Smooth muscle cell (in vitro differentiated cells): ENCODE data around the gene MYO1D. TPM values are rescaled to one million over a fixed set of nuclear protein-coding genes. Genes with fewer than 3 reads are reported as not detected.

ENCODE experiments used
- DNase-seq: peaks from one replicate; lab custom pipeline; 2025; ENCODE audit not compliant: unreplicated experiment; lab: John Stamatoyannopoulos, UW
- H2AFZ ChIP-seq: fragments of 200-600 bp; sonication (generic); 2 replicates; pipeline ENCODE4 v1.6.0; 2016; ENCODE audit warnings: antibody characterized with exemption, low read depth, mild to moderate bottlenecking
- H3F3A ChIP-seq: fragments of 200-600 bp; sonication (generic); 2 replicates; pipeline ENCODE4 v1.6.0; 2017; ENCODE audit warnings: antibody characterized with exemption, low read depth
- H3K27ac ChIP-seq: fragments of 200-600 bp; sonication (generic); 2 replicates; pipeline ENCODE4 v1.5.1; 2016; ENCODE audit warnings: low read depth, mild to moderate bottlenecking
- H3K27me3 ChIP-seq: fragments of 200-600 bp; sonication (generic); 2 replicates; pipeline ENCODE4 v1.6.1; 2016; ENCODE audit warnings: low read depth, mild to moderate bottlenecking
- H3K36me3 ChIP-seq: fragments of 200-600 bp; sonication (generic); 2 replicates; pipeline ENCODE4 v1.5.1; 2016; ENCODE audit warnings: low read depth
- H3K4me1 ChIP-seq: fragments of 200-600 bp; sonication (generic); 2 replicates; pipeline ENCODE4 v1.5.1; 2016; ENCODE audit warnings: low read depth
- H3K4me2 ChIP-seq: fragments of 200-600 bp; sonication (generic); 2 replicates; pipeline ENCODE4 v1.6.0; 2016; ENCODE audit warnings: mild to moderate bottlenecking
- H3K4me3 ChIP-seq: fragments of 200-600 bp; sonication (generic); 2 replicates; pipeline ENCODE4 v1.5.1; 2016; ENCODE audit warnings: mild to moderate bottlenecking
- H3K79me2 ChIP-seq: fragments of 200-600 bp; sonication (generic); 2 replicates; pipeline ENCODE4 v1.6.0; 2016; ENCODE audit warnings: low read depth, mild to moderate bottlenecking
- H3K9ac ChIP-seq: fragments of 200-600 bp; sonication (generic); 2 replicates; pipeline ENCODE4 v1.6.0; 2016; ENCODE audit warnings: low read depth
- H3K9me3 ChIP-seq: fragments of 200-600 bp; sonication (generic); replicated peaks from 2 replicates; pipeline ENCODE4 v1.5.1; 2016; ENCODE audit warnings: low read depth
- H4K20me1 ChIP-seq: fragments of 200-600 bp; sonication (generic); 2 replicates; pipeline ENCODE4 v1.6.0; 2016; ENCODE audit warnings: low read depth
- WGBS: methylation state at CpG from one replicate; pipeline ENCODE4 v1.1.7; 2016; ENCODE audit warnings: low lambda C conversion rate; 5-methylcytosine and 5-hydroxymethylcytosine counted together
- polyA plus RNA-seq: library from polyadenylated mRNA; unstranded; fragments of >200 nt; fragmentation: Nextera tagmentation; extraction: Ambion mirVana; gene quantifications from 2 replicates; pipeline ENCODE4 v1.2.1, GENCODE V29; 2016
- total RNA-seq: library from RNA; depleted of rRNA; stranded (reverse); fragments of >200 nt; gene quantifications from 2 replicates; pipeline ENCODE4 v1.2.3, GENCODE V29; 2014
- TF ChIP-seq, protein P1 (sequence below): fragments of 200-600 bp; sonication (generic); IDR thresholded peaks from 2 replicates; pipeline ENCODE4 v1.5.1; 2017; ENCODE audit warnings: borderline replicate concordance, mild to moderate bottlenecking, antibody characterized with exemption; ENCODE audit not compliant: insufficient read depth, poor library complexity, severe bottlenecking

The MYO1D gene
- total and polyA plus RNA-seq, 2 experiments from 2014 or later = 13.9 to 35.7 TPM

DNA sequence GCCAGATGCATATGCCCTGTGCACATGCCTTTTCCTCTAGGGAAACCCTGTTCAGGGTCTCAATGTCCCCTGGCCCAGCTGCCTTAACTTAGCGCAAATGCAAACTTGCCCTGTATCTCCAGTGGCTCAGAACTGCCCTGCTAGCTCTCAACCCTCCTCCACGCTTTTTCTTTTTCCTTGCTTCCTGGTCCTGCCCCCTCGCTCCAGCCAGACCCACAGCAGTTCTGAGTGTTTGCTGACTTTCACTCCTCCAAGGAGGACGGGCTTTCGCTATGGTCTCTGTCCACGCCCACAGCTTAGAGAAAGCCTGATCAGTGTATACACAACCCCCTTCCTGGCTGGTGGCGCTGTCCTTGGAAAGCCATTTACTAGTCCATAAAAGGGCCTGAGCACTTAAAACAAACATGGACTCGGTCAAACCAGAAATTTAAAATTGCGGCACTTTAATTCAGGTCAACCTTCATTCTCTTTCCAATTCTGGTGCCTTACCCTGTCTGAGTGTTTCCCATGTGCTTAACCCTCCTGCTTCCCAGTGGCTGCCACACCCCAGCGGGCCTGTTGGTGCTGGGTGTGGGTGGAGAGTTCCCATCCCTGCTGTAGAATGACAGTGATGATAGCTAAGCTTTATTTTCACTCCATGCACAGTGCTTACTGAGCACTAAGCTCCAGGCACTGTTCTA lies 35.4 kb upstream of the MYO1D start:
- no peaks in the 10 kb centered on the region for H4K20me1 ChIP-seq
- H3K4me1 ChIP-seq = no peaks in the 10 kb centered on the region
- no peak overlapping the region for H3K9ac ChIP-seq
- H3K27ac ChIP-seq = no peak overlapping the region
- H3K27me3 ChIP-seq = no peaks in the 10 kb centered on the region
- H3F3A ChIP-seq = peaks cover 10% of the 10 kb centered on the region
- no peaks in the 10 kb centered on the region for H3K36me3 ChIP-seq
- no peaks in the 10 kb centered on the region for H3K79me2 ChIP-seq
- no peaks in the 10 kb centered on the region for H3K9me3 ChIP-seq
- WGBS = 26% methylated on average over 10 of the region's 10 CpGs
- peak; percentile 22 for DNase-seq
- peak overlapping the region; percentile 48 for H3K4me2 ChIP-seq
- H2AFZ ChIP-seq = peak overlapping the region; percentile 80
- peak overlapping the region; percentile 0 for H3K4me3 ChIP-seq
- TF ChIP-seq, protein P1, sequence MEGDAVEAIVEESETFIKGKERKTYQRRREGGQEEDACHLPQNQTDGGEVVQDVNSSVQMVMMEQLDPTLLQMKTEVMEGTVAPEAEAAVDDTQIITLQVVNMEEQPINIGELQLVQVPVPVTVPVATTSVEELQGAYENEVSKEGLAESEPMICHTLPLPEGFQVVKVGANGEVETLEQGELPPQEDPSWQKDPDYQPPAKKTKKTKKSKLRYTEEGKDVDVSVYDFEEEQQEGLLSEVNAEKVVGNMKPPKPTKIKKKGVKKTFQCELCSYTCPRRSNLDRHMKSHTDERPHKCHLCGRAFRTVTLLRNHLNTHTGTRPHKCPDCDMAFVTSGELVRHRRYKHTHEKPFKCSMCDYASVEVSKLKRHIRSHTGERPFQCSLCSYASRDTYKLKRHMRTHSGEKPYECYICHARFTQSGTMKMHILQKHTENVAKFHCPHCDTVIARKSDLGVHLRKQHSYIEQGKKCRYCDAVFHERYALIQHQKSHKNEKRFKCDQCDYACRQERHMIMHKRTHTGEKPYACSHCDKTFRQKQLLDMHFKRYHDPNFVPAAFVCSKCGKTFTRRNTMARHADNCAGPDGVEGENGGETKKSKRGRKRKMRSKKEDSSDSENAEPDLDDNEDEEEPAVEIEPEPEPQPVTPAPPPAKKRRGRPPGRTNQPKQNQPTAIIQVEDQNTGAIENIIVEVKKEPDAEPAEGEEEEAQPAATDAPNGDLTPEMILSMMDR = no peak

DNA sequence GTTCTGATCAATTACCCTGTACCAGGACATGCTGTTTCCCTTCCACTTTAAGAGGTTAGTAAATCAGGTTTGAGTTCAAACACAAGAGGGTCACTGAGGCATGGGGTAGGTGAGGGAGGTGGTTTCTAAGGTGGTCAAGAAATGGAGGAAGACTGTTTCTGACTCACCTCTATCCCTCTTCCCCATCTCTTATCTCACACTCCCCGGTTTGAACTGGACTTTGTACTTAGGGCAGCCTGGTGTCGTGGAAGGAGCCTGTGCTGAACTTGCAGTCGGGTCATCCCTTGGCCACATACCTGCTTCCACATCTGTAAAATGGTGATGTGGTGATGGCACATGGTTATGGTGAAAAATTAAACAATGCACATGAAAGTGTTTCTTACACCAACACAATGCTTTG lies 33.8 kb upstream of the MYO1D start:
- TF ChIP-seq, protein P1 = no peak
- no peak for DNase-seq
- Histone ChIP-seq H3K79me2 (no peaks in the 10 kb centered on the region), H3K9ac (no peak overlapping the region), H4K20me1 (no peaks in the 10 kb centered on the region), H3F3A (peaks cover 10% of the 10 kb centered on the region), H3K4me1 (no peaks in the 10 kb centered on the region), H2AFZ (no peak overlapping the region), H3K27me3 (no peaks in the 10 kb centered on the region), H3K4me2 (no peak overlapping the region), H3K27ac (no peak overlapping the region), H3K9me3 (no peaks in the 10 kb centered on the region), H3K4me3 (no peak overlapping the region), H3K36me3 (no peaks in the 10 kb centered on the region)
- WGBS = 91% methylated on average over 3 of the region's 3 CpGs

DNA sequence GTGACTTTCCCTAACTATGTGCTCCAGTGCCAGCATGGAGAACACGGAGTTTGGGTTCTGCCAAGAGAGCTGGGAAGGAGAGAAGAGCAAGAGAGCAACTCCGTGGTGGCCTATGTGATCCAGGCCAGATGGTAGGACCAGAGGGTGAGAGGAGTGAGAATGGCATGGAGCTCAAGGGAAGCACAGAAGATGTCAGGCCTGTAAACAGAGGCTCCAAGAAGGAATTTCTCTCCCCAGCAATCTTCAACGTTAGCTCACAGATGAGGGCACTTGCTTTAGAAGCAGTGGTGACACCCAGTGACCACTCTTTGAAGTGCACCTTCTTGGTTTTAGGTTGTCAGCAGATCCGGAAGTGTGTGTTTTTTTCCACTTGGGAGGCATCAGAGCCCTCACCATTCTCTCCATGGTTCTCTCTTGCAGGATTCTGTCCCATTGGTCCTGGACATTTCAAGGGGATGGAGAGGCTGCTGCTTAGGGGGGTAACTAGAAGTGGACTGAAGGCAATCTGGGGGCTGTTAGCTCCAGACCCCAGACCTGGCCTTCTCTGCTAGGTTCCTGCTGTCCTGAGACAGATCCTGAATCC lies 33.0 kb upstream of the MYO1D start:
- H3K9ac ChIP-seq = no peak overlapping the region
- H2AFZ ChIP-seq = peak overlapping the region; percentile 89
- peak overlapping the region; percentile 43 for H3K4me2 ChIP-seq
- H3K27me3 ChIP-seq = no peaks in the 10 kb centered on the region
- H3K27ac ChIP-seq = no peak overlapping the region
- no peaks in the 10 kb centered on the region for H3K4me1 ChIP-seq
- H3K79me2 ChIP-seq = no peaks in the 10 kb centered on the region
- H3K36me3 ChIP-seq = no peaks in the 10 kb centered on the region
- no peaks in the 10 kb centered on the region for H3K9me3 ChIP-seq
- DNase-seq = no peak
- no peaks in the 10 kb centered on the region for H4K20me1 ChIP-seq
- 32% methylated on average over 4 of the region's 4 CpGs for WGBS
- TF ChIP-seq, protein P1 = peak; percentile 66
- H3F3A ChIP-seq = peaks cover 10% of the 10 kb centered on the region
- H3K4me3 ChIP-seq = no peak overlapping the region
